H9 (cell line): ENCODE measurements around the gene TTC7B. TPM values are rescaled to one million over a fixed set of nuclear protein-coding genes. Genes with fewer than 3 reads are reported as not detected.

Experiments used
- DNase-seq: peaks from one replicate; pipeline ENCODE4 v3.0.0-alpha.2; 2017
- H2AFZ ChIP-seq: one replicate; pipeline ENCODE4 v1.6.1; 2013; ENCODE audit warnings: mild to moderate bottlenecking, low read length, control low read depth, moderate library complexity
- H2AK5ac ChIP-seq: 2 replicates; pipeline ENCODE4 v1.6.1; 2013; ENCODE audit warnings: low read length, control low read depth, mixed read lengths; ENCODE audit not compliant: insufficient read length
- H2BK120ac ChIP-seq: one replicate; pipeline ENCODE4 v1.6.1; 2013; ENCODE audit warnings: low read depth, mild to moderate bottlenecking, low read length, control low read depth, inconsistent platforms; ENCODE audit not compliant: poor library complexity, severe bottlenecking
- H2BK12ac ChIP-seq: 2 replicates; pipeline ENCODE4 v1.6.1; 2013; ENCODE audit warnings: low read length, control low read depth, mixed read lengths, low read depth; ENCODE audit not compliant: insufficient read length
- H2BK15ac ChIP-seq: 2 replicates; pipeline ENCODE4 v1.6.1; 2013; ENCODE audit warnings: low read depth, low read length, control low read depth
- H2BK20ac ChIP-seq: one replicate; pipeline ENCODE4 v1.6.1; 2013; ENCODE audit warnings: low read depth, mild to moderate bottlenecking, low read length, control low read depth, inconsistent platforms; ENCODE audit not compliant: poor library complexity, severe bottlenecking
- H2BK5ac ChIP-seq: 2 replicates; pipeline ENCODE4 v1.6.1; 2013; ENCODE audit warnings: low read length, control low read depth, mixed read lengths; ENCODE audit not compliant: insufficient read length
- H3K14ac ChIP-seq: 2 replicates; pipeline ENCODE4 v1.6.1; 2013; ENCODE audit warnings: low read length, control low read depth; ENCODE audit not compliant: insufficient read depth
- H3K18ac ChIP-seq: 2 replicates; pipeline ENCODE4 v1.6.1; 2013; ENCODE audit warnings: low read depth, mild to moderate bottlenecking, mixed read lengths, low read length, control low read depth; ENCODE audit not compliant: insufficient read length
- H3K23ac ChIP-seq: 2 replicates; pipeline ENCODE4 v1.6.1; 2013; ENCODE audit warnings: low read length, control low read depth, mixed read lengths, low read depth; ENCODE audit not compliant: insufficient read length
- H3K23me2 ChIP-seq: 2 replicates; pipeline ENCODE4 v1.6.1; 2013; ENCODE audit warnings: low read depth, mild to moderate bottlenecking, mixed read lengths, low read length, control low read depth; ENCODE audit not compliant: insufficient read length, poor library complexity, severe bottlenecking
- H3K27ac ChIP-seq: 2 replicates; pipeline ENCODE4 v1.5.1; 2013; ENCODE audit warnings: low read length, control low read depth, mixed read lengths, low read depth; ENCODE audit not compliant: insufficient read length
- H3K27me3 ChIP-seq: 2 replicates; pipeline ENCODE4 v1.6.1; 2013; ENCODE audit warnings: low read length, control low read depth, inconsistent platforms; ENCODE audit not compliant: insufficient read depth
- H3K4ac ChIP-seq: 2 replicates; pipeline ENCODE4 v1.6.1; 2013; ENCODE audit warnings: low read depth, mild to moderate bottlenecking, control low read depth, inconsistent platforms, low read length, moderate library complexity
- H3K4me1 ChIP-seq: 2 replicates; pipeline ENCODE4 v1.6.1; 2013; ENCODE audit warnings: low read length, control low read depth, inconsistent platforms; ENCODE audit not compliant: insufficient read depth
- H3K4me2 ChIP-seq: 2 replicates; pipeline ENCODE4 v1.6.1; 2013; ENCODE audit warnings: low read length, control low read depth, mixed read lengths; ENCODE audit not compliant: insufficient read length, insufficient read depth
- H3K56ac ChIP-seq: 2 replicates; pipeline ENCODE4 v1.6.1; 2013; ENCODE audit warnings: low read depth, mild to moderate bottlenecking, mixed read lengths, low read length, control low read depth; ENCODE audit not compliant: insufficient read length
- H3K79me1 ChIP-seq: 2 replicates; pipeline ENCODE4 v1.6.1; 2013; ENCODE audit warnings: low read depth, mild to moderate bottlenecking, moderate library complexity, low read length, control low read depth, inconsistent platforms; ENCODE audit not compliant: insufficient read depth, poor library complexity, severe bottlenecking
- H3K79me2 ChIP-seq: 2 replicates; pipeline ENCODE4 v1.6.1; 2013; ENCODE audit warnings: low read length, control low read depth, inconsistent platforms; ENCODE audit not compliant: insufficient read depth
- H3K9ac ChIP-seq: 2 replicates; pipeline ENCODE4 v1.6.1; 2013; ENCODE audit warnings: low read length, control low read depth, mixed read lengths; ENCODE audit not compliant: insufficient read length; ENCODE audit errors: extremely low read depth
- H3K9me3 ChIP-seq: one replicate; pipeline ENCODE4 v1.6.1; 2013; ENCODE audit warnings: low read depth, low read length, inconsistent platforms; ENCODE audit not compliant: control insufficient read depth
- H3T11ph ChIP-seq: one replicate; pipeline ENCODE4 v1.6.1; 2013; ENCODE audit warnings: mild to moderate bottlenecking, low read length, control low read depth, inconsistent platforms
- H4K20me1 ChIP-seq: one replicate; pipeline ENCODE4 v1.6.1; 2013; ENCODE audit not compliant: control insufficient read depth, insufficient read length, insufficient read depth
- H4K5ac ChIP-seq: 2 replicates; pipeline ENCODE4 v1.6.1; 2013; ENCODE audit warnings: low read depth, mild to moderate bottlenecking, mixed read lengths, low read length, control low read depth; ENCODE audit not compliant: insufficient read length
- H4K8ac ChIP-seq: replicated peaks from 2 replicates; pipeline ENCODE4 v1.6.1; 2013; ENCODE audit warnings: low read length, control low read depth, mixed read lengths, low read depth; ENCODE audit not compliant: insufficient read length
- H4K91ac ChIP-seq: 2 replicates; pipeline ENCODE4 v1.6.1; 2013; ENCODE audit warnings: low read depth, mild to moderate bottlenecking, moderate library complexity, mixed read lengths, low read length, control low read depth; ENCODE audit not compliant: insufficient read length
- H3K27ac Mint-ChIP-seq, 3 experiments: 2 replicates in 2 of 3; 3 replicates in 1 of 3; pipeline ENCODE4 v1.8.0; 2020 to 2021; ENCODE audit warnings: mixed read lengths in 3 of 3, mild to moderate bottlenecking in 1 of 3, moderate library complexity in 1 of 3
- H3K27me3 Mint-ChIP-seq: 2 replicates; pipeline ENCODE4 v1.8.0; 2021; ENCODE audit warnings: low read depth, mild to moderate bottlenecking, moderate library complexity, mixed read lengths
- H3K36me3 Mint-ChIP-seq, 3 experiments: 2 replicates in 2 of 3; 3 replicates in 1 of 3; pipeline ENCODE4 v1.8.0; 2020 to 2021; ENCODE audit warnings: low read depth in 3 of 3, mixed read lengths in 3 of 3; ENCODE audit not compliant: insufficient read depth in 1 of 3
- H3K4me1 Mint-ChIP-seq, 2 experiments: 2 replicates each; pipeline ENCODE4 v1.8.0; 2020; ENCODE audit warnings: mixed read lengths in 2 of 2
- H3K4me3 Mint-ChIP-seq, 2 experiments: 2 replicates in 1 of 2; 3 replicates in 1 of 2; pipeline ENCODE4 v1.8.0; 2020 to 2021; ENCODE audit warnings: mild to moderate bottlenecking in 2 of 2, mixed read lengths in 2 of 2, moderate library complexity in 1 of 2
- H3K9me3 Mint-ChIP-seq, 2 experiments: 2 replicates in 1 of 2; 3 replicates in 1 of 2; pipeline ENCODE4 v1.8.0; 2020; ENCODE audit warnings: mild to moderate bottlenecking in 2 of 2, mixed read lengths in 2 of 2, moderate library complexity in 1 of 2
- WGBS: extraction: QIAGEN DNeasy Blood & Tissue Kit; methylation state at CpG from one replicate; pipeline ENCODE4 v1.1.7; 2013; ENCODE audit warnings: missing lambda C conversion rate, low lambda C conversion rate, mixed read lengths; ENCODE audit not compliant: insufficient read length; ENCODE audit errors: extremely low coverage; 5-methylcytosine and 5-hydroxymethylcytosine counted together
- total RNA-seq: library from RNA; stranded (reverse); gene quantifications from 2 replicates; pipeline ENCODE4 v1.2.1, GENCODE V29; 2021
- TF ChIP-seq, protein P1 (sequence below): fragments of 200-600 bp; sonication (generic); conservative IDR thresholded peaks from 3 replicates; pipeline ENCODE4 v1.8.0; 2021; ENCODE audit warnings: antibody characterized with exemption, mild to moderate bottlenecking

TTC7B gene
- total RNA-seq, 1 experiment from 2014 or later, result 33.7 TPM

- Histone ChIP-seq H2BK12ac (no peak overlapping the region), H3K23ac (no peak overlapping the region), H3K4me1 (peaks cover 2% of the 10 kb centered on the region; the same call in 1 of the 2 replicates), H4K8ac (no peak overlapping the region), H3K27ac (no peak overlapping the region), H2BK20ac (no peak overlapping the region), H3K18ac (no peak overlapping the region), H2AK5ac (no peak overlapping the region), H3K23me2 (no peaks in the 10 kb centered on the region), H3K4me2 (no peak overlapping the region), H3K9me3 (no peaks in the 10 kb centered on the region), H2BK5ac (no peak overlapping the region), H4K91ac (no peak overlapping the region), H3K56ac (no peak overlapping the region), H2BK15ac (no peak overlapping the region), H2BK120ac (no peak overlapping the region), H2AFZ (no peak overlapping the region), H4K5ac (no peak overlapping the region), H3K79me2 (no peaks in the 10 kb centered on the region), H3K79me1 (no peaks in the 10 kb centered on the region), H4K20me1 (no peaks in the 10 kb centered on the region), H3T11ph (no peak overlapping the region), H3K27me3 (no peaks in the 10 kb centered on the region), H3K14ac (no peak overlapping the region), H3K9ac (no peak overlapping the region), H3K4ac (no peak overlapping the region)
- Mint-ChIP-seq H3K36me3 (0 out of 7 replicates have a peak, but pooled peaks cover 0 to 7% (median 0%) of the 10 kb centered on the region in 3 experiments), H3K27ac (no peak overlapping the region; a peak in 1 of 7 replicates), H3K9me3 (no peaks in the 10 kb centered on the region), H3K27me3 (no peaks in the 10 kb centered on the region), H3K4me1 (peaks cover 25 to 29% of the 10 kb centered on the region in 2 experiments), H3K4me3 (no peak overlapping the region)
- WGBS, result no CpG with 5 or more reads among the region's 2 CpGs
- TF ChIP-seq, protein P1, sequence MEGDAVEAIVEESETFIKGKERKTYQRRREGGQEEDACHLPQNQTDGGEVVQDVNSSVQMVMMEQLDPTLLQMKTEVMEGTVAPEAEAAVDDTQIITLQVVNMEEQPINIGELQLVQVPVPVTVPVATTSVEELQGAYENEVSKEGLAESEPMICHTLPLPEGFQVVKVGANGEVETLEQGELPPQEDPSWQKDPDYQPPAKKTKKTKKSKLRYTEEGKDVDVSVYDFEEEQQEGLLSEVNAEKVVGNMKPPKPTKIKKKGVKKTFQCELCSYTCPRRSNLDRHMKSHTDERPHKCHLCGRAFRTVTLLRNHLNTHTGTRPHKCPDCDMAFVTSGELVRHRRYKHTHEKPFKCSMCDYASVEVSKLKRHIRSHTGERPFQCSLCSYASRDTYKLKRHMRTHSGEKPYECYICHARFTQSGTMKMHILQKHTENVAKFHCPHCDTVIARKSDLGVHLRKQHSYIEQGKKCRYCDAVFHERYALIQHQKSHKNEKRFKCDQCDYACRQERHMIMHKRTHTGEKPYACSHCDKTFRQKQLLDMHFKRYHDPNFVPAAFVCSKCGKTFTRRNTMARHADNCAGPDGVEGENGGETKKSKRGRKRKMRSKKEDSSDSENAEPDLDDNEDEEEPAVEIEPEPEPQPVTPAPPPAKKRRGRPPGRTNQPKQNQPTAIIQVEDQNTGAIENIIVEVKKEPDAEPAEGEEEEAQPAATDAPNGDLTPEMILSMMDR, result no peak
- DNase-seq, result no peak
Measured at GRCh38 chr14:90715495-90715894, 100.7 kb downstream of the TTC7B start.
